ENCODE measurements around the gene GPR132.

DNA sequence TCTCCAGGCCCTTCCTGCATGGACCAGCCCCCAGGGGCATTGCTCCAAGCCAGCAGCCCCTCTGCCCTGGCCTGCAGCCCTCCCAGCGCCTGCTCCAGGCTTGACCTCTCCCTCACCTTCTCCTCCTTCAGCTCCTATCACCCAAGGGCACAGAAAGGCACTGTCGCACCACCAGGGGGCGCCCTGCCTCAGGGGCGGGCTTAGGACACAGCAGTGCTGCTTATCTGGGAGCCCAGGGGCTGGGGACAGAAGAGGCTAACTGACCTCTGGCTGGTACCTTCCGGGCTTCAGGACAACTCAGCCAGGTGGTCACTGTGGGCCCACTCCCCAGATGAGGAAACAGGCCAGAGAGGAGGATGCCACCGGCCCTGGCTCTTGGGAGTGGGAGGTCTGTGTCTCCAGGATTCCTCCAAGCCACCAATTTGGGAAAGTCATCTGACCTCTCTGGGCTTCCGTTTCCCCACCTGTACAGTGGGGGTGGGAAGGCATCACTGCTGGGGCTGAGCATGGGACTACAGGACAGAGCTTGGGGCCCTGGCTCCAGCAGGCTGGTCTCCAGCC is 25.3 kb upstream of the GPR132 start:
- TF ChIP-seq POLR2AphosphoS5 (IDR thresholded peaks at IDR 0.05; ENCODE audit: insufficient read depth in 1 of 2, low read depth in 1 of 2) (peak in 1 of 2 donors; percentile 35), POLR2A (IDR thresholded peaks at IDR 0.05) (no peak)
- TF ChIP-seq, protein P1, sequence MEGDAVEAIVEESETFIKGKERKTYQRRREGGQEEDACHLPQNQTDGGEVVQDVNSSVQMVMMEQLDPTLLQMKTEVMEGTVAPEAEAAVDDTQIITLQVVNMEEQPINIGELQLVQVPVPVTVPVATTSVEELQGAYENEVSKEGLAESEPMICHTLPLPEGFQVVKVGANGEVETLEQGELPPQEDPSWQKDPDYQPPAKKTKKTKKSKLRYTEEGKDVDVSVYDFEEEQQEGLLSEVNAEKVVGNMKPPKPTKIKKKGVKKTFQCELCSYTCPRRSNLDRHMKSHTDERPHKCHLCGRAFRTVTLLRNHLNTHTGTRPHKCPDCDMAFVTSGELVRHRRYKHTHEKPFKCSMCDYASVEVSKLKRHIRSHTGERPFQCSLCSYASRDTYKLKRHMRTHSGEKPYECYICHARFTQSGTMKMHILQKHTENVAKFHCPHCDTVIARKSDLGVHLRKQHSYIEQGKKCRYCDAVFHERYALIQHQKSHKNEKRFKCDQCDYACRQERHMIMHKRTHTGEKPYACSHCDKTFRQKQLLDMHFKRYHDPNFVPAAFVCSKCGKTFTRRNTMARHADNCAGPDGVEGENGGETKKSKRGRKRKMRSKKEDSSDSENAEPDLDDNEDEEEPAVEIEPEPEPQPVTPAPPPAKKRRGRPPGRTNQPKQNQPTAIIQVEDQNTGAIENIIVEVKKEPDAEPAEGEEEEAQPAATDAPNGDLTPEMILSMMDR (IDR thresholded peaks at IDR 0.05), result peak; percentile 87 to 91 (median 89)

Data from vagina (tissue), 2 donors.